GM19328 (cell line): ENCODE data around the gene NCEH1.
"Not testable (repeated sequence)": the region's sequence is repeated elsewhere in the genome, so short reads cannot be mapped to it uniquely, and the experiment has no call there.

ENCODE experiments used
- ATAC-seq: cut with Tn5 transposase; IDR thresholded peaks from one replicate; pipeline ENCODE4 v1.9.1; 2021; ENCODE audit warnings: mild to moderate bottlenecking, moderate library complexity; ENCODE audit not compliant: unreplicated experiment

Gene NCEH1

GRCh38 chr3:172710664-172711453 lies at the start of gene NCEH1:
Gene NCEH1, minus strand, starts transcription at chr3:172711067. Its CDS starts 83 bp downstream, at chr3:172710984.
- peak; percentile 100 for ATAC-seq

GRCh38 chr3:172760416-172760815 lies 49.5 kb upstream of the NCEH1 start:
- ATAC-seq, result not testable (repeated sequence)

- ATAC-seq, result no peak
These were observed 42.3 kb upstream of the NCEH1 start for GRCh38 chr3:172753125-172753524.

GRCh38 chr3:172752651-172753050 lies 41.8 kb upstream of the NCEH1 start:
- ATAC-seq, result no peak

GRCh38 chr3:172751175-172751704 lies 40.4 kb upstream of the NCEH1 start:
- no peak for ATAC-seq

GRCh38 chr3:172750368-172751174 lies 39.7 kb upstream of the NCEH1 start, which contains the start of gene ECT2:
Gene ECT2, plus strand, starts transcription at chr3:172750726. Its CDS starts 3,805 bp downstream, at chr3:172754531.
- peak; percentile 98 for ATAC-seq

- no peak for ATAC-seq
These were observed 39.2 kb upstream of the NCEH1 start for GRCh38 chr3:172750069-172750367.

- no peak for ATAC-seq
These were observed 38.5 kb upstream of the NCEH1 start for GRCh38 chr3:172749230-172749965.

GRCh38 chr3:172746475-172746874 lies 35.6 kb upstream of the NCEH1 start:
- ATAC-seq, result no peak

GRCh38 chr3:172739462-172739861 lies 28.6 kb upstream of the NCEH1 start:
- ATAC-seq, result no peak

GRCh38 chr3:172735014-172735413 lies 24.1 kb upstream of the NCEH1 start:
- ATAC-seq, result no peak

- ATAC-seq, result no peak
These were observed 15.5 kb upstream of the NCEH1 start for GRCh38 chr3:172726380-172726779.

GRCh38 chr3:172722536-172723040 lies 11.7 kb upstream of the NCEH1 start:
- ATAC-seq, result not testable (repeated sequence)

GRCh38 chr3:172717493-172718088 lies 6.7 kb upstream of the NCEH1 start:
- no peak for ATAC-seq

- no peak for ATAC-seq
These were observed 5.6 kb upstream of the NCEH1 start for GRCh38 chr3:172716476-172716875.

GRCh38 chr3:172713316-172713715 lies 2.4 kb upstream of the NCEH1 start:
- ATAC-seq, result no peak

- no peak for ATAC-seq
These were observed 558 bp upstream of the NCEH1 start for GRCh38 chr3:172711454-172711795.

- peak; percentile 1 for ATAC-seq
These were observed 848 bp downstream of the NCEH1 start for GRCh38 chr3:172709774-172710663.

- ATAC-seq, result no peak
These were observed 1.7 kb downstream of the NCEH1 start for GRCh38 chr3:172708921-172709773.
